Astrocyte of the cerebellum (primary cell): ENCODE data around the gene DEPDC4.
A peak's percentile ranks its signal among the peaks of the same experiment; 100 is the strongest.
"Not testable (repeated sequence)": the region's sequence is repeated elsewhere in the genome, so short reads cannot be mapped to it uniquely, and the experiment has no call there.

ENCODE experiments used
- DNase-seq: peaks from one replicate; pipeline ENCODE4 v3.0.0-alpha.2; 2011; ENCODE audit warnings: low read depth
- H3K4me3 ChIP-seq: 2 replicates; pipeline ENCODE4 v1.5.1; 2011; ENCODE audit warnings: mild to moderate bottlenecking, low read depth, low read length, moderate library complexity
- CTCF ChIP-seq: IDR thresholded peaks from 2 replicates; pipeline ENCODE4 v1.5.1; 2012; ENCODE audit warnings: low read length, low read depth, moderate library complexity, mild to moderate bottlenecking; ENCODE audit errors: missing control alignments
- in situ Hi-C: cut with HindIII; loops from 2 replicates; pipeline ENCODE4 v1.10.0; 2017; ENCODE audit warnings: low sequenced_read_pairs

DEPDC4 gene

GRCh38 chr12:100229036-100229635 lies 37.7 kb downstream of the DEPDC4 start:
- TF ChIP-seq CTCF, result peak; percentile 10
- H3K4me3 ChIP-seq, result no peak overlapping the region
- in situ Hi-C loops, result no loop called here
- DNase-seq, result no peak

DNA sequence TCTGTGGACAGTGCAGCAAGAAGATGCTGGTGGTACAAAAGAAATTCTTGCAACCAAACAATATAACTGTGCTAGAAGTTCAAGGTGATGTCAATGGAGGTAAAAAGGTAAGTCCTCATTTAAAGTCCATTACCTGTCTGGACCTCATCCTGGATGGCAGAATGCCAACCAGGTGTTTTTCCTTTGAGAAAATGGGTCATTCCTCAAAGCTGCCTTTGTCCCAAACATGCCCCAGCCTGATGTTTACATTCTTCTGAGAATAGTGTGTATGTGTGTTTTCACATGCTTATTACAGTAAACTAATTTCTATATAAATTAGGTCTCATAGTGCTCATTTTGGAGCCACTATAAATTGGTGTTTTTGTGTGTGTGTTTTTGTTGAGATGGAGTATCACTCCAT lies 41.4 kb downstream of the DEPDC4 start:
- in situ Hi-C loops, result no loop called here
- TF ChIP-seq CTCF, result no peak
- no peak overlapping the region for H3K4me3 ChIP-seq
- DNase-seq, result no peak

- DNase-seq, H3K4me3 ChIP-seq, in situ Hi-C loops: not testable (repeated sequence)
Measured at GRCh38 chr12:100222173-100222572, 44.7 kb downstream of the DEPDC4 start.

DNA sequence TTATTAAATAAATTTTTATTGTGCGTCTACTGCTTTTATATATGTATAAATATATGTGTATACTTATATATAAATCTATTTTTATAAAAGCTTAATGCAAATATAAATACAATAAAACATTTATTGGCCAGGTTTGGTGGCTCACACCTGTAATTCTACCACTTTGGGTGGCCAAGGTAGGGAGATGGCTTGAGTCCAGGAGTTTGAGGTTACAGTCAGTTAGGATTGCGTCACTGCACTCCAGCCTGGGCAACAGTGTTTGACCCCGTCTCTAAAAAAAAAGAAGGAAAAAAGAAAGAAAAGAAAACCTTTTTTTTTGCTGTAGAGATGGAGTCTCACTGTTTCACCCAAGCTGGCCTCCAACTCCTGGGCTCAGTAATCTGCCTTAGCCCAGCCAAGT lies 45.4 kb downstream of the DEPDC4 start:
- in situ Hi-C loops, result no loop called here
- H3K4me3 ChIP-seq, result no peak overlapping the region
- no peak for DNase-seq
- no peak for TF ChIP-seq CTCF

- TF ChIP-seq CTCF, result no peak
- no peak for DNase-seq
- H3K4me3 ChIP-seq, result no peak overlapping the region
- in situ Hi-C loops, result no loop called here
Measured at GRCh38 chr12:100219328-100220109, 47.4 kb downstream of the DEPDC4 start.

GRCh38 chr12:100216337-100216736 lies 50.5 kb downstream of the DEPDC4 start:
- no peak for TF ChIP-seq CTCF
- no peak for DNase-seq
- H3K4me3 ChIP-seq, result no peak overlapping the region
- in situ Hi-C loops, result no loop called here

DNA sequence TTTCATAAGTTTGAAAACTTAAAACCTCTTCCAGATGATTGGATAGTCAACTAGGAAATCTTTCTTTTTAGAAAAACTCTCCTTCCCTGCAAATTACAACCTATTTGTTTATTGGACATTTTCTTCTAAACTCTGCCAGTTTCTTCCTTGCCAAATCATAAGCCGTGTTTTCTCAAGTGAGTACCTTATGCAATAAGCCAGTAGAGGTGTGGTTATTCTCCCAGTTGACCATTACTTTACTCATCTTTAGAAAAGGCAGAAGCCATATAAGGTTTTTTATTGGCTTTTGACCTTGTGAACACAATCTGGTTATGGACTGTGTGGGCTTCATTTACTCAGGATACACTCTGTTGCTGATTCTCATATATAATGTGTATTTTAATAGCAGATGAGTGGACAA lies 51.7 kb downstream of the DEPDC4 start:
- in situ Hi-C loops, result no loop called here
- no peak for DNase-seq
- TF ChIP-seq CTCF, result no peak
- H3K4me3 ChIP-seq, result no peak overlapping the region
